Stimulated activated CD8-positive, alpha-beta memory T cell treated with anti-CD3 and anti-CD28 coated beads, Interleukin-2, amount 100 ng/mL, for 48 hours (primary cell): Measurements from ENCODE around the gene STXBP5.

Source experiments
- DNase-seq, 2 donors: peaks; one replicate each; pipeline ENCODE4 v3.0.0-alpha.2; 2020; ENCODE audit warnings: low read depth in 2 of 2

STXBP5 gene

DNA sequence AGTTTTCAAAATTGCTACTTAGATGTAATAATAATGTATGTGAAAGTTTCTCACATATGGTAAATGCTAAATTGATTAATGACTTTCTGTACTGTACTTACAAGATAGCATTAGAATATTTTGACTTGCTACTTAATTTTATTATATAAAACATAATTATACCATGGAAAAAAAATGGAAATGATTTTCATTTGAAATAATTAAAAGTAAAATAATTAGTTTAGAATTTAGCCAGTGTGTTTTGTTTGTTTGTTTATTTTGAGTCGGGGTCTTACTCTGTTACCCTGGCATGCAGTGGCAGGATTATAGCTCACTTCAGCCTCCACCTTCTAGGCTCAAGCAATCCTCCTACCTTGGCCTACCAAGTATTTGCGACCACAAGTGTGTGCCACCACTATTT lies 7.1 kb downstream of the STXBP5 start:
- no peak for DNase-seq

DNA sequence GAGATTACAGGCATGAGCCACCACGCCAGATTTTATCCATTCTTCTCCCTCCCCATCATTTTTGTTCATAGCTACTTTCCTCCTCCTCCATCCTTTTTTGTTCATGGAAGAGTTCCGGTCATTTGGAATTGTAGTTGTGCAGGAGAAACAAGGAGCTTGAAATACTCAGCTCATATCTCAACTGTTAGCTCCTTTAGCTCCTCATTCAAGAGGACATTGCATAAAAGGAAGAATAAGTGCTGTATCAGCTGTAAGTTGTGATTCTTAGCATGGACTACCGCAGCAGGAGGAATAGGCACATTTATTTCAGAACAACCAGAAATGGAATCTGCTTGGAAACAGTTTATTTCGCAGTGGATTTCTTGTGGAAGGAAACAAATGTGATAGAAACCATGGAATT lies 7.6 kb downstream of the STXBP5 start:
- DNase-seq = no peak

DNA sequence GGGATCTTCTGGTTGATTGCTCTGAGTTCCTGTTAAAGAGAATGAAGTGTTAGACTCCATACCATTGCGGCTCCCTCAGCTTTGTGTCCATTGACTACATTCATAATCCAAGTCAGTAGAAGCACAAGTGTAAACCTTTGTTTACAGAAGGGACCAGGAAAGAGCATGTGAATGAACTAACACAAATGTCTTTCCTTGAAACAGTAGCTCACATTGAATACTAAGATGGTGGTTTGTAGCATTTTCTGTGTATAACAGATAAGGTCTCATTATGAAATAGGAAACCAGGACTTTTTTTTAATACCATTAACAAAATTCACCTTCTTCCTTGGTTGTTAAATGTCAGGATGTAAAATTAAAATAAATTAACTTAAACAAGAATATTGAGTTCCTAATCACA lies 8.4 kb downstream of the STXBP5 start:
- DNase-seq = no peak

- no peak for DNase-seq
Measured at GRCh38 chr6:147213772-147214171, 9.6 kb downstream of the STXBP5 start.

GRCh38 chr6:147214248-147215227 lies 10.3 kb downstream of the STXBP5 start:
- DNase-seq = no peak

DNA sequence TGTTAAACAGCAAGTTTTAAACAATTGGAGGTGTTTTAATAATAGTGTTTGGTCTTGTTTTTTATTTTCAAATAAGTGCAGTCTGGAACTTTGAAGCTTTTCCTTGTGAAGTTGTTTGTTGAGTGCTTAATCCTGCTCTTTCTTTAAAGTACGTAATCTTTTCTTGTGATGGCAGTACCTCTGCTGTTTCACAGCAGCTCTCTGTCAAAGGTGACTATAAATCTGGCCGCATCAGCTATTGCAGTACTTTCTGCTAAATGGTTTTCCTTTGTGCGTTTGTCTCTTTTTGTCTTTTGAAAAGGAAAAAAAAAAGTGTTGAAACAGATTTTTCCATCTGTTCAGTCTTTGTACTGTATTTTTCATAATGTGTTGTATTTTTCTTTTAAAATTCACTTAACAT lies 12.7 kb downstream of the STXBP5 start:
- DNase-seq = no peak

DNA sequence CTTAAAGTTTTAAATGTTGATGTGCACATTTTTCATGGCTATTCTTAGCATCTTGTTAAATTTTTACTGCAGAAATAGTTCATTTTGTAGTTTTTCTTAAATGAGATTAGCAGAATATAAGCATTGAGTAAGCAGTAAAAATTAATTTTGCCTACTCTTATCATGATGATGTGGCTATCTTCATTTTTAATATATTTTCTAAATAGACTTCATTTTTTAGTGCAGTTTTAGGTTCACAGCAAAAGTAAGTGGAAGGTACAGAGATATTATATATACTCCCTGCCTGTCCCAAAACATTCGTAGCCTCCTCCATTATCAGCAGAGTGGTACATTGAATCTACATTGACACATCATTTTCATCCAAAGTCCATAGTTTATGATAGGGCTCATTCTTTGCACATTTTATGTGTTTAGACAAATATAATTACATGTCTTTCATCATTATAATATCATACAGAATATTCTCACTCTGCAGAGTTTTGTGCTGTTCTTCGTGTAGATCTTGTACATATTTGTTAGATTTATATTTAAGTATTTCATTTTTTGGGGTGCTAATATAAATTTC lies 13.7 kb downstream of the STXBP5 start:
- DNase-seq = no peak

DNA sequence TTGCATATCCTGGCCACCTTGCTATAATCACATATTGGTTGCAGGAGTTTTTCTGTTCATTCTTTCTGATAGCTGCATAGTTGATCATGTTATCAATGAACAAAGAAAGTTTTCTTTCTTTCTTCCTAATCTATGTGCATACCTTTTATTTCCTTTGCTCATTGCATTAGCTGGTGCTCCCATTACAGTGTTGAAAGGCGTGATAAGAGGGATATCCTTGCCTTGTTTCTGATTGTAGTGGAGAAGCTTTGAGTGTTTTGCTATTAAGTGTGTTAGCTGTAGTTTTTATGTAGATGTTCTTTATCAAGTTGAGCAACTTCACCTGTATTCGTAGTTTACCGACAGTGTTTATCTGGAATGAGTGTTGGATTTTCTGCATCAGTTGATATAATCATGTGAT lies 14.6 kb downstream of the STXBP5 start:
- no peak for DNase-seq

GRCh38 chr6:147219463-147219862 lies 15.2 kb downstream of the STXBP5 start:
- DNase-seq = no peak

DNA sequence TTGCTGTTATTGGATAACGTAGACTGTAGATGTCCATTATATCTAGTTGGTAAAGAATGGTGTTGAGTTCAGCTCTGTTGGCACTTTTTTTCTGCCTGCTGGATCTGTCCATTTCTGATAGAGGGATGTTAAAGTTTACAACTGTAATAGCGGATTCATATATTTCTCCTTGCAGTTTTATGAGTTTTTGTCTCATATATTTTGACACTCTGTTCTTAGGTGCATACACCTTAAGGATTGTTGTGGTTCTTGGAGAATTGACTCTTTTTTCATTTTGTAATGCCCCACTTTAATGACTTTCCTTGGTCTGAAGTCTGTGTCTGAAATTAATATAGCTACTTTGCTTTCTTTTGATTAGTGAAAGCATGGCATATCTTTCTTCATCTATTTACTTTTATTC lies 16.1 kb downstream of the STXBP5 start:
- DNase-seq = no peak

- no peak for DNase-seq
Measured at GRCh38 chr6:147221739-147222138, 17.5 kb downstream of the STXBP5 start.

DNA sequence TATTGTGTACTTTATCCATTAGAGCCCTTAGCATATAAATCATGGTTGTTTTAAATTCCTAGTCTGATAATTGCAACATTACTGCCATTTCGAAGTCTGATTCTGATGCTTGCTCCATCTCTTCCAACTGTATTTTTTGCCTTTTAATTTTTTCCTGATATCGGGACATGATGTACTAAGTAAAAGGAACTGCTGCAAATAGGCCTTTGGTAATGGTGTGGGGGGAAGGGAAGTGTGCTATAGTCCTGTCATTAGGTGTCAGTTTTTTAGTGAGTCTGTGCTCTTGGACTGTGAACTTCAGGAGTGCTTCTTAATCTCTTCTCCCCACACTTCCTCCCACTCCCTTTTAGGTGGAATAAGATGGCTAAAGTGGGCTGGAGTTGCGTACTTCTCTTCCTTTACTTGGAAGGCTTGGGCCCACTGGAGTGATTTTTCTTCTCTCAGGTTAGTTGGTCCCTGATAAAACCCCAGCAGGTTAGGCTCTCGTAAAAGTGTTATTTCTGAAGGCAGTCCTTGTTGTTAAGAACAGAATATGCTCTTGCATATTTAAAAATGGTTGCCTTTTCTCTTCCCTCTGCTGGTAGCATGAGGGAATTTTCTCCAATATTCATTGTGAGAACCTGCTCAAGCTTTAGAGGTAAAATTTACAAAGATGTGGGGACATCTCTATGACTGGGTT lies 18.1 kb downstream of the STXBP5 start:
- DNase-seq = no peak

- no peak for DNase-seq
Measured at GRCh38 chr6:147223736-147224135, 19.5 kb downstream of the STXBP5 start.

DNA sequence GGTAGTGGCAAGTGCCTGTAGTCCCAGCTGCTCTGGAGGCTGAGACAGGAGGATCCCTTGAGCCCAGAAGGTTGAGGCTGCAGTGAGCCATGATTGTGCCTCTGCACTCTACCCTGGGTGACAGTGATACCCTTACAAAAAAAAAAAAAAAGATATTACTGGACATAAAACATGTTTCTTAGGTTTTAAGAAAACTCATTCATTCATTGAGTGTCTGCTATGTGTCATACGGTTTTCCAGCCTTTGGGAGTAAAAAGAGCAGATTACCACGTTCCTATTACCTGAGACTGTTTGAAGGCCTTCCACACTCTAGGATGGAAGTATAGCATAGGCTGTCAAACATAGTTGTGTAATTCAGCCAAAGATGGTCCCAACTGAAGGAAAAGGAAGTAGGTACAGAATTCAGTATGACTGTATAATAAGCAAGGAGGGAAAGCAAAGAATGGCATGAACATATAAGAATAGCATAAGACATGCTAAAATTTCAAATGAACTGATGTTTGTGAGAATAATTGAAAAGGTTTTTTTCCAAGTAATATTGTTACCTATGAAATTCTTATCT lies 22.0 kb downstream of the STXBP5 start:
- no peak for DNase-seq

- no peak for DNase-seq
Measured at GRCh38 chr6:147226877-147227276, 22.7 kb downstream of the STXBP5 start.

- DNase-seq = no peak
Measured at GRCh38 chr6:147227770-147228320, 23.6 kb downstream of the STXBP5 start.

- no peak for DNase-seq
Measured at GRCh38 chr6:147231589-147231988, 27.4 kb downstream of the STXBP5 start.

DNA sequence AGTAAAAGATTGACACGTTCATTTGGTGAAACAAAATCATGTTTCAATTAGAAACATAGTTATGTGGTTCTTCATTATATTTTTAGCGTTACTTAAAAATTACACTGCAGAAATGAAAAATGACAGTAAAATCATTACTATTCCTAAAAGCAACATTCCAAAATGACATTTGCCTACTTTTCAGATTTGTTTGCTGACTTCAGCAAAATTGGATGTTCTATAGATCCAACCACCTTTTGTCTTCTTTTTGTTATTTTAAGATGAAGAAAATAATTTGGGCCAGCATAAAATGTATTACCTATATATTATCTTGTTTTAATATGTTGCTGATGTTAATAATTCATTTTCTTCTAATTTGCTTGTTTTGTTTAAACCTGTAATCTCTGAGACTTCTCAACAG lies 30.5 kb downstream of the STXBP5 start:
- no peak for DNase-seq

DNA sequence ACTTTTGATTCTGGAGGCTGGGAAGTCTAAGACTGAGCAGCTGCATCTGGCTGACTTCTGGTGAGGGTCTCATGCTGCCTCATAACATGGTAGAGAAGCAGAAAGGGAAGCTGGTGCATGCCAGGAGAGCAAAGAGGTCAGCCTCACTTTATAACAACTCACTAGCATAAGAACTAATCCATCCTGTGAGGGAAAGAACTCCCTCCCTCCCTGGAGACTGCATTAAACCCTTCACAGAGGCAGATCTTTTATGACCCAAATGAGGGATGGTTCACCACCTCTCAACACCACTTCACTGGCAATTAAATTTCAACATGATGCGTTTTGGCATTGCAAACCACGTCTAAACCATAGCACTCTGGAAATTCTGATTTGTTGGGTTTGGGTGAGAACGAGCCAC lies 33.9 kb downstream of the STXBP5 start:
- no peak for DNase-seq

DNA sequence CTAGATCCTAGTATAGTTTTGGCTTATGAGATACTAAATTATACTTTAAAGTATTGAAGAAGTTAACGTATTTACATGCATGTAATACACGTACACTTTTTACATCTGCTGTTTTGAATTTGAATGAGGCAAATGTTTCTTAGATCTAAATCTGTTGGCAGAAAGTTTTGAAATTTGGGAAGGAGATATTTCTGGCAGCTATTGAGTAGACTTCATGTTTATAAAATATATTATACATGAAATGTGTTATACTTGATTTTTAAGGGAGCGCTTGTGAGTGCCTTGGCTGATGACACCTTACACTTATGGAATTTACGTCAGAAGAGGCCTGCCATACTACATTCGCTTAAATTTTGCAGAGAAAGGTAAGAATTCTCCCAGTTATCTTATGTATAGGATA lies 34.7 kb downstream of the STXBP5 start:
- DNase-seq = no peak

DNA sequence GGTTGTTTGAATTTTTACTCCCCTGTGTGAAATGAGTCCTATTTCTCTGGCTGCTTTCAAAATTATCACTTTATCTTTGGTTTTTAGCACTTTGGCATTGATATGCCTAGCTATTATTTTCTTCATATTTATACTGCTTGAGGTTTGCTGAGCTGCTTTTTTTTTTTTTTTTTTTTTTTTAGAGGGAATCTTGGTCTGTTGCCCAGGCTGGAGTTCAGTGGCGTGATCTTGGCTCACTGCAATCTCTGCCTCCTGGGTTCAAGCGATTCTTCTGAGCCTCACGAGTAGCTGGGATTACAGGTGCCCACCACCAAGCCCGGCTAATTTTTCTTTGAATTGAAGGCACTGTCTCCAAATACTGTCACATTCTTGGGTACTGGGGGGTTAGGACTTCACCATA lies 40.6 kb downstream of the STXBP5 start:
- no peak for DNase-seq

GRCh38 chr6:147245693-147246092 lies 41.5 kb downstream of the STXBP5 start:
- no peak for DNase-seq
